NOMO-1 treated with DMSO at 0.1 percent for 48 hours (cell line): ENCODE data around the gene OTUD4.
"Not testable (repeated sequence)": the region's sequence is repeated elsewhere in the genome, so short reads cannot be mapped to it uniquely, and the experiment has no call there.

Source experiments
- DNase-seq: peaks from one replicate; lab custom pipeline; 2025; ENCODE audit not compliant: unreplicated experiment; lab: John Stamatoyannopoulos, UW

Gene OTUD4

DNA sequence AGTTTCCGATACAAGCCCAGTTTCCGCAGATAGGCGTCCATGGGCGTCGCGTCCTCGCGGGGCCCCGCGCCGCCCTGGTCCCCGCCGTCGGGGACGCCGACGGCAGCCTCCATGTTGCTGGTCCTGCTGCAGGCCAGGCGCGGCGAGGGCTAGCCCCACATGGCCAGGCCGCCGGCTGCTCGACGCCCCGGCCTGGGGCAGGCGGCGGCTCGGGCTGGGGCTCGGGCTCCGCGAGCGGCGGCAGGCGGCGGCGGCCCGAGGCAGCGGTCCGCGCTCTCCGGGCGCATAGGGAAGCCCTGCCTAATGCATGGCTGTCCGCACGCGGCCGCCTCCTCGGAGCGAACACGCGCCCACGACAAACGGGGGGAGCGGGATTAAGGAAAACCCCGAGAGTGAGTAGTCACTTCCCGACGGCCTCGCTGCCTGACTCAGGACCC lies 510 bp downstream of the OTUD4 start:
- not testable (repeated sequence) for DNase-seq

DNA sequence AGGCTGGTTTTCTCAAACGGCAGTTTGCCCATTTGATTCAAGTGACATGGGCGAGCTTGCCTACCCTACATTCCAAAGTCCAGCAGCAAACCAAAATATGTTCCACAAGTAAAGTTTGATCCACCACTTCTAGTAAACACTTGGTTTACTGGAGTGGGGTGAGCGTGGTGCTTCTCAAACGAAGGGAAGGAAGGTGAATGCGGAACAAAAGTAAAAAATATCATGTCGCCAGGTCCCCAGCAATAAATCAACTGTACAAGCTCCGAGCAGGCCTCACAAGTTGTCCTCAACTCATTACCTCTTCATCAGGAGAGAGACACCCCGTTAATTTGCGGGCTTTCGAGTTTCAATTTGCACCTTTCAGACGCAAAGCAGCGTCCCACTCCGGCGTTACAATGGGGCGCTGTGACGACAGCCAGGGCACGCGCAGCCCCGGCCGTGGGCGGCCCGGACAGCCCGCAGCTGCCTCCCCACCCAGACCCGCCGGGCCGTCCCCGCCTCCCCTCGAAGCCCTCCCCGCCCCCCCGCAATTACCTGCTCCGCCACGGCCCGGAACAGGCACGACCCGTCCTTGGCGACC lies 1.0 kb downstream of the OTUD4 start:
- DNase-seq: peak; percentile 59

DNA sequence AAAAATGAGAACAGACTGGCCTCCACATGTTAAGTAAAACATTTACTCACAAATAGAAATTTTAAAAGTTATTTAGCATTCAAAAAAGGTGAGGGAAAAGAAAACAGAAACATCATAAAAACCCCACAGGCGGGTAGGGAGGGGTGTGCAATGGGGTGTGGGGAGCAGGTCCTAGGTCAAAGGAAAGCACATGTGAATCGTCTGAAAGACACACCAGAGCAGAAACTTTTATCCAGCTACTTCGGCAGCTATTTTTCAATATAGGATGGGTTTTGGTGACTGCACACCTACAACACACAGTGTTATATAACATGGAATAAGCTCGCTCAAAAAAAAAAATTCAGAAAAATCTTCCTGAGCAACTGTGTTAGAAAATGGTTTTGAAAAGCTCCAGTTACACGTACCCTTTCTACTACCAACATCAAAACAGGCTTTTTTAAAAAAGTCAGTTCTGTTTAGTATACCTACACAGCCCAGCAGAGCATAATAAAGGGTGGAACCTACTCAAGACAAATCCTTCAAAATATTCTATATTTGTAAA lies 1.6 kb downstream of the OTUD4 start:
- no peak for DNase-seq

DNA sequence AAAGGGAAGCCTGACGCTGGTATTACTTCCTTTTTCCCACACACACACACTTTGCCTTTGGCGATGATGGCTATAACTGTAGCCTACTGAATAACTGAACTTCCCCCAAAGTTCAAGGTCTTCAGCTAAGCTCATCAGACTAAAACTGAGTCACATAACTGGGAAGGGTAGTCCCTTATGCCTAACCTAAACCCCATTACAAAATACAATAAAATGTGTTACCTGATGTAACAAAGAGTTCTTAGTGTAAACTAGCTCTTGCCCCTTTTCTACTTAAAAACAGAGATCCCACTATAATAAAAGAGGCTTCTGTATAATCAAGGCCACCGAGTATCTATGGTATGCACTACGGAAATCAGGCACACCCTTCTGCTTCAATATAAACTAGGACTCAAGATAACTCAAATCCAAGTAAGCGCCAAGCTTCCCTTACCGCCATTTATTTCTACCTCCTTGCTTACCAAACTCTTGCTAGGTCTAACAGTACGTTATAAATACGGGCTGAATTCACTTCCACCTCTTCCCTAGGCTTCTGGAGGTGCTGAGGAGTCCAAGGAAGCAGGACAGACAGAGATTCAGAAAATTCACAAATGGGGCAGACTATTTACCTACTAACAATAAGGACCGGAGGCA lies 2.4 kb downstream of the OTUD4 start:
- peak; percentile 76 for DNase-seq

DNA sequence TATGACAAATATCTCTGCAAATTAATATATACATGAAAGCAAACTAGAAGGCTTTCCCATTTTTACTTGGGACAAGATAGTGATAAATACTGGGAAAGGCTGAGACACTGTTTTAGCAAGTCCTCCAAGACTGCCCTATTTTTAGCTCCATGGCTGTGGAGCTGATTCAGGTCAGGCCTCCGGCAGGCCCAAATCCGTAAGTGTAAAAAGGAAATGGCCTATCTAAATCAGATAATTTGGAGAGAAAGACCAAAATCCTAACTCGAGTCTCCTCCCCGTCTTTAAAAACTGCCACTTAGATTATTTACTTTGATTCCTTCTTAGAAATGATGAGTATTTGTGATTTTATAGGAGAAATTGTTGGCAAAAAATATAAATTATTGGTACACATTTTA lies 2.9 kb downstream of the OTUD4 start:
- no peak for DNase-seq

DNA sequence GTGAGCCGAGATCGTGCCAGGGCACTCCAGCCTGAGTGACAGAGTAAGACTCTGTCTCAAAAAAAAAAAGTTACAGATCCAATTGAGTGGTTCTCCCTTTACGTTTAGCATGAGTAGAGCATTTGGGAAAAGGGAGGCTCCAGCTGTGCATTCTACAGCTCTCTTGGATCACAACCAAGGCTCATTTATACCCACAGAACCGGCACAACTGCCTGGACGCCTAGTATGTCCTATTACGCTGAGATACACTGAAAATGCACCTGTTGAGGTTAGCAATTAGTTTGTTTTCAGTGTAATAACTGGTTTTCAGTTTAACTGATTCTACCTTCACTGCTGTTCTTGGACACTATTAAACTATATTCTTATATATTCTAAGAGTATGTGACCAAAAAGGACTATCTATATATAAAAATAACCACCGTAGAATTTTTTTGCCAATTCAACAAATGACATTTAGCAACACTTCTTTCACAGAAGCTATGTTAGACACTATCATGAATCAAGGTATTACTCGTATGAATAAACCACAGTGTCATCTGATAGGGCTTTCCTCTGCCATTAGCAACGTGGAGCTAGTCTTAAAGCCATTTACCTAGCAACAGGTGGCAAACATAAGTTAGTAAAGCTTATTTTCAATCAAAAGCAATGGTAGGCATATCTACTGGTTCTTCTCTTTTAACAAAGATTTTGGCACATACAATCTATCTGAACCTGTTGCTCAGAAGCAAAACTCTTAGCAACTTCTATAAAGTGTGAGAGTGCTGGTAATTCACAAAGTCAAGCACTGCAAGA lies 3.6 kb downstream of the OTUD4 start:
- DNase-seq: no peak

DNA sequence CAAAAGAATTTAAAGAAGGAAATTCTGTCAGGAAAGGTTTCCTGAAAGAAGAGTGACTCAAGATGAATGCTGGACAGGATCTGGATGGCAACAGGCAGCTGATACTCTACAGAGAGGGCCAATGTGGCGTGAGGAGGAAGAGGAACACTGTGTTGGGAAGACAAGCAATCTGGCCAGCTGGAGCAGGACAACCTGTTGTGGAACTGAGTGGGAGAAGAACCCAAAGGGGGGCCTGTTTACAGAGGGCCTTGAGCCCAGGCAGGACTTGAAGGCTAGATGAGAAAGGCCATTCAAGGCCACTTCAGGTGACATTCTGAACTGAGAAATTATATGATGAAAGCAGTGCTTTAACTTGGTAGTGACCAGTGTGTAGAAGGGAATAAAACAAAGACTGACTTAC lies 8.5 kb downstream of the OTUD4 start:
- DNase-seq: no peak

DNA sequence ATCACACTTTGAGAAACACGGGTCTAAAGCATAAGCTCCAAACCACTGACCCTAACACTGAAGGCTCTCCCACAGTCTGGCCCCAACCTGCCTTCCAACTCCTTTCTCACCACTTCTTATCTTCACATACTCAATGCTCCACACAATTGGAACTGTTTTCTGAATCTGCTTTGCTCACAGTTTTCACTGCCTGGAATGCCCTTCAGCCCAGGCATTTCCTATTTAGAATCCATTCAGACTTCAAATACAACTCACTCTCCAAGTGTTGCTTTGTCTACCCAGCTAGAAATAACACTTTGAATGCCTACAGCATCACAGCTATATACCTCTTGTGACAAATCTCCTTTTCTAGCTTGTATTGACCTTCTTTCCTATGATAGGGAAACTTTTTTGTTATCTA lies 10.2 kb downstream of the OTUD4 start:
- DNase-seq: no peak

DNA sequence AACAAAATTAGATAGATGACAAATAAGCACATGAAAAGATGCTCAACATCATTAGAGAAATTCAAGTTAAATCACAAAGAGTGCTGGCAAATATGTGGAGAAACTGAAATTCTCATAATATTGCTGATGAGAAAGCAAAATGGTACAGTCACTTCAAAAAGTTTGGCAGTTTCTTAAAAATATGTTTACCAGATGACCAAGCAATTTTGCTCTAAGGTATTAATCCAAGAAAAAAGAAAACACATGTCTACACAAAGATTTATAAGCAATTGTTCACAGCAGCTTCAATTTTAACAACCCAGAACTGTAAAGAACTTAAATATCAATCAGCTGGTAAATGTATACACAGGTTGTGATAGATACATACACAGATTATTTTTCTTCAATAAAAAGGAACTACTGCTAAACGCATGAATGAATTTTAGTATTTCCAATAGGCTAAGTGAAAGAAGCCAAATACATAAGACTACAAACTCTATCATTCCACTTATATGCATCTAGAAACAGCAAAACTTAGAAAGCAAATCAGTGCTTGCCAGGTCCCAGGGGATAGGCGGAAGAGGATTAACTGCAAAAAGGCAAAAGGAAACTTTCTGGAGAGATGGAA lies 11.7 kb downstream of the OTUD4 start:
- no peak for DNase-seq

DNA sequence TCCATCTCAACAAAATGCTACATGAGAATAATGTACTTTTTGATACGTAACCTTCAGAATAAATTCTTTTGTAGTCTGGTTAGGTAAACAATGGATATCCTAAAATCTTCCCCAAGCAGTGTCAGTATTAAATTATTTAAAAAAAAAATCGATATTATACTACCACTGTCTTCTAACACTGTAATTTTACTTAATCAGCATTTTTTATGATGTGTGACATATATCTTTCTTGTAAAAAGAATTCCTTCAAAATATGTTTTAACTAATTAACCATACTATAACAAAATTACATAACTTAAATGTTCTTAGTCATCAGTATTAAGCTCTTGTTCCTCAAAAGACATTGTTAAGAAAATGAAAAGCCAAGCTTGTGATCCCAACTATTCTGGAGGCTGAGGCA lies 12.5 kb downstream of the OTUD4 start:
- no peak for DNase-seq

DNA sequence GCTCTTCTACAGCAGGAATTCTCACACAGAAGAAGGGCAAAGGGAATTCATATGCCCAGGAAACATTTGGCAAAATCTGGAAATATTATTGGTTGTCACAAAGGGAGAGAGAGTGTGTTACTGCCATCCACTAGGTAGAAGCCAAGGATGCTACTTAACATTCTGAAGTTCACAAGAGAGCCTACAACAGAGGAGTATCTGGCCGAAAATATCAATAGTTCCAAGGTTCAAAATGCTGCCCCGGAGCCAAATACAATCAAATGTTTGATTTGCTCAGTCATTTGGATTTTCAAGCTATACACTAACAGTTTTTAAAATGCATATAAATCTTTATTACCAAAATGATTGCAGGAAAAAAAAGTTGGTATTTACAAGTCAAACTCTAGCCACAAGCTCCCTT lies 18.8 kb downstream of the OTUD4 start:
- no peak for DNase-seq

DNA sequence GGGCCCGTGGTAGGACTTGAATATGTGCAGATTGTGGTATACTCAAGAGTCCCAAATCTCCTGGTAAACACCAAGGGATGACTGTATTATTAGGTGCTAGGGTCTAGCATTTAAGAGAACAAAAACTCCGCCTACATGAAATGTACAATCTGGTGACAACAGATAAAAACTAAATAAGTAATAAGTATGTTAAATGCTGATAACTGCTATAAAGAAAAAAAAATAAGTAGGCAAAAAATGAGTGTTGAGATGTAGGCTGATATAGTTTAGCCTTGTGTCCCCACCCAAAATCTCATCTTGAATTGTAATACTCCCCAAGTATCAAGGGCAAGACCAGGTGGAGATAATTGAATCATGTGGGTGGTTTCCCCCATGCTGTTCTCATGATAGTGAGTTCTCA lies 23.4 kb downstream of the OTUD4 start:
- no peak for DNase-seq

DNA sequence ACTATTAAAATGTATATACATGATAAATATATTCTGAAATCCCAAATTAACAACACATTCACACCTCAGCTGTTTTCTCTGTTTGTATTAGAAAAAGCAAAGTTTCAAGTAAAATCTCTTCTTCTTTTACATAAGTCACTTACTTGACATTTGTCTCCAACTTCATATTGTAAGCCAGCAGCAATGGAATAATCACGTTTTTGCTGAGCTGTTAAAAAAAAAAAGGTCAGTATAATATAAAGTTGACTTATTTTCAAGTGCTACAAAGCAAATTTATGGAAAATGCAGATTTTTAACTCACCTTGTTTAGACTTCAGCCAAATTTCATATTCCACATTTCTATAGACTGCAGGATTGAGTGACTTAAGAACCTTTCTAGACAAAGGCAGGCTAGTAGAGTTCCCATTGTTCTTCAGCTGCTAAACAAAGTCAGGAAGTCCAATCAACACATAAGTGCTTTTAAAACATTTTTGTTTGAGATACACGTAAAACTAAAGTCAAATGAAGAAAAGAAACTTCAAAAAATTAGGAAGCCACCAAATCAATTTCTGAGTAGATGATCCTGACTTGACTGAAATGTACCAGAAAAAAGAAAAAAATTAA lies 25.0 kb downstream of the OTUD4 start:
- no peak for DNase-seq

DNA sequence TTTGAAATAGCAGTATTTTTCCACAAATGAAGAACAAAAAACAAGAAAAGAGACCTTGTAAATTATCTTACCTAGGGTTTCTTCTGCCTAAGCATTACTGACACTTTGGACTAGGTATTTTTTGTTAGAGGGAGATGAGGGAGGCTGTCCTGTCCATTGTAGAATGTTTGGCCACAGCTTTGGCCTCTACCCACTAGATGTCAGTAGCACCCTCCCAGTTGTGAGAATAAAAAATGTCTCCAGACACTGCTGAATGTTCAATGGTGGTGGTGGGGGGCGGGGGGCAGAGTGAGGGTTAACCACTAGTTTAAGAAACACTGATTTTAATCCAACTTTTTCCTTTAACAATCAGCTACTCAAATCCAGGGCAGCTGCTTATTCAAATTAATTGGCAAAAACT lies 25.8 kb downstream of the OTUD4 start:
- no peak for DNase-seq

DNA sequence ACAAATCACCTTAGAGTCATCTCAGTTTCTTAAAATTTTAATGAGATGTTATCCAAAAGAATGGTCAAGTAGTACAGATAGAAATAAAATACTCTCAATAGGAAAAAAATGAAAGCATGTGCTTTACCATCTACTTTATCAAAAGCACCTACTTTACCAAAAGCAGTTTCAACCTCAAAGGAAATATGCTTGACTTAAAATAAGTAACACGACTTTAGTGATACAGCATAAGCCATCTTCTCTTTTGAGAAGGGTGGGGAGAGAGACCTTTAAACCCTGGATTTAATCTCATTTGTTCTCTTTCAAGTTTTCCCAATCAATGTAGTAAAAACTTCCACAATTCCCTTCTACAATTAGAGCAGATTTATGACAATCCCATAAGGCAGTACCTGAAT lies 26.5 kb downstream of the OTUD4 start:
- DNase-seq: no peak

DNA sequence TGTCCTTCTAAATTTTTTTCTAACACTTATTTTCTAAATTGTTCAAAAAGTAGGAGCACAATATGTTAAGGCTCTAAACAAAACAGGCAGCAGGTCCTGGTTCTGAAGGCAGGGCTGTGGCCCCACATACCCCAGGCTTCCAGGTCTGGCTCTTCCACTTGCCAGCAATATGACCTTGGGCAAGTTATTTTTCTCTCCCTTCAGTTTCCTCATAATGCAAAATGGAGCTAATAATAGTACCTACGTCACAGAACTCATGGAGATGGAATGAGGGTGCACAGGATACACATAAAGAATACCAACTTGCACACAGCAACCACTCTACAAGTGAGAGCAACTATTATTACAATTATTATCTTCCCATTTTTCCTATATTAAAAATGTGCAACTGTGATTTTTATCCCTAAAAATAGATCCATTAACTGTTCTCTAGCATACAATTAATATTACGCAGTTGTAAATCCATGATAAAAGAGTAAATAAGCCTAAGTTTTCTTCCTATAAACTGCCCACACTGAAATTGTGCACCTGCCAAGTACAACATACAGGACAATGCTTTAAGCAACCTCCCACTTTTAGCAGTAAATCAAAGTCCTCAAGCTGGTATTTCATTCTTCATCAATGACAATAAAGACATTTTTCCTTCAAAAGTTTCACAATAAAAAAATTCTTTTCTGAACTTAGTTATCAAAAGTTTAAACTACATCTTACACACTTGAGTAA lies 27.0 kb downstream of the OTUD4 start:
- DNase-seq: no peak

DNA sequence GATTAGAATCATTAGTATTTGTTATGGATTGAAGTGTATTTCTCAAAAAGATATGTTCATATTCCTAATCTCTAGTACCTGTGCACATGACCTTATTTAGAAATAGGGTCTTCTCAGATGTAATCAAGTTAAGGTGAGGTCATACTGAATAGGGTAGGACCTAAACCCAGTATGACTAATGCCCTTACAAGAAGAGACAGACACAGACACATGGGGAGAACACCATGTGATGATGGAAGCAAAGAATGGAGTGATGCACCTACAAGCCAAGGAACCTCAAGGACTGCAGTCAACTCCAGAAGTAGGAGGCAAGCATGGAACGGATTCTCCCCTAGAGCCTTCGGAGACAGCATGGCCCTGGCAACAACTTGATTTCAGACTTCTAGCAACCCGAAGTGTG lies 31.4 kb downstream of the OTUD4 start:
- DNase-seq: no peak

DNA sequence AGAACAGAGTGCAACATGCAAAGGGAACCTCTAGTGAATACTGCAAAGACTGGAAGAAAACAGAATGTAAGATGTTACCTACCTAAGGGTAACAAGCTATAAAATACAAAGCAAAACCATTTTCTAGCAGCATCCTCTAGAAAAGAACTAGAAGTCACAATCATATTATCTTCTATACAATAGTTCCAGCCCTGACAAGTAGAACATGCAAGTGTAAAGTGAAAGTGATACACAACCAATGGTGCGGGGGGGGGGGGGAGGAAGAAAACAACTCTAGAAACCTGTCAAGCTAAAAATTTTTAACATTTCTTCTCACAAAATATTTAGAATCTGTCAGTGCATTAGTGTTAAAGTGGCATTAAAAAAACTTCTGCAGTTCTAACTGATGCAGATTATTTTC lies 44.2 kb downstream of the OTUD4 start:
- DNase-seq: not testable (repeated sequence)

DNA sequence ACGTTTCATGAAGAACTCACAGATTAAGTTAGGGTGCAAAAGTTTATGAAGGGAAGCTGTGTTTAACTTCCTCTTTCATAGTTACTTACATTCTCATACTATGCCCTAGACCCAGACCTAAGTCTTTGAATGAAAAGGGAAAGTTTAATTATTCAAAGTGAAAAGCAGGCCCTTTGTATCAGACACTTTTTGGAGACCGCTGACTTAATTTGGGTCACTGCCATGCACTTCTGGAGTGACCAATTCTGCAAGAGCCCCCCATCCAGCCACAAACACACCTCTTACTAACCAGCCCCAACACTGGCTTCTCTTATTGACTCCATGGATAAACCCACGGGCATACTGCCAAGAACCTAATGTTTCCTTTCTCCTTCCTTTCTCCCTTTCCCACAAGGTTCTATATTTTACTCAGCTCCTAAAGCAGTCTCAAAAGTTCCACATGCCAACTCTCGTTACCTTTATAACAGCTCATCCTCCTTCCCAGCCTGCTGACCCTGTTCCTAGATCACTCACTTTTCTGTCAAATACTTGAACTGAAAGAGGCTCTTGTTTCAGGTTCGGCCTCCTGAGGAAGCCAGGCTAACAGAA lies 47.8 kb downstream of the OTUD4 start:
- DNase-seq: peak; percentile 11

DNA sequence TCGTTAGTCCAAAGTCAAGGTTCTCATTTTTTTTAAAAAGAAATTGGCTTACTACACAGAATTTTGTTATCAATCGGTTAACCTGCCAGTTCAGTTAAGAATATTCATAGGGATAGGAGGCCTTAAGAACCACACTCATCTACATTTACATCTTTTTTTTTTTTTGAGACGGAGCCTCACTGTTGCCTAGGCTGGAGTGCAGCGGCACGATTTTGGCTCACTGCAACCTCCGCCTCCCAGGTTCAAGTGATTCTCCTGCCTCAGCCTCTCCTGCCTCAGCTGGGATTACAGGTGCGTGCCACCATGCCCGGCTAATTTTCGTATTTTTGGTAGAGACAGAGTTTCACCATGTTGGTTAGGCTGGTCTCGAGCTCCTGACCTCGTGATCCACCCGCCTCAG lies 48.5 kb downstream of the OTUD4 start:
- no peak for DNase-seq
